HepG2 (cell line): ENCODE measurements around the gene RPL26. TPM values are rescaled to one million over a fixed set of nuclear protein-coding genes. Genes with fewer than 3 reads are reported as not detected.
A peak's percentile ranks its signal among the peaks of the same experiment; 100 is the strongest.

ENCODE experiments used
- ATAC-seq: fragments of 200-7000 bp; cut with Tn5 transposase; 3 replicates; pipeline ENCODE4 v1.9.1; 2020; ENCODE audit warnings: mild to moderate bottlenecking, moderate library complexity
- BruUV-seq: library from RNA; stranded (reverse); fragments of 400-500 nt; replicated peaks from 2 replicates; lab custom pipeline; 2021; lab: Mats Ljungman, UMichigan
- CTCF ChIA-PET: fragments of 300-600 bp; formaldehyde crosslinking; extraction: SDS; loops from one replicate; lab custom pipeline; 2021; ENCODE audit warnings: low total read pairs, inconsistent platforms, low intra/inter-chr PET ratio; lab: Yijun Ruan, JAX
- POLR2A ChIA-PET: fragments of 350-600 bp; sonication (Branson Sonifier 250); formaldehyde crosslinking; loops from one replicate; lab custom pipeline; 2020; ENCODE audit warnings: antibody characterized with exemption, inconsistent platforms; lab: Yijun Ruan, JAX
- DNase-seq: peaks from one replicate; pipeline ENCODE4 v3.0.0-alpha.2; 2015; ENCODE audit warnings: low spot score
- FAIRE-seq: peaks from 3 replicates; lab custom pipeline; 2011; peaks lifted over from hg19 to GRCh38; lab: Jason Lieb, UNC
- H2AFZ ChIP-seq: one replicate; pipeline ENCODE4 v1.6.1; 2011; ENCODE audit warnings: low read length, inconsistent platforms
- H3K27ac ChIP-seq: fragments of 300-600 bp; 3 replicates; pipeline ENCODE4 v1.8.0; 2011; ENCODE audit warnings: mixed run types, mild to moderate bottlenecking, mixed read lengths, low read length, inconsistent platforms; ENCODE audit not compliant: insufficient read depth; ENCODE audit errors: extremely low read length
- H3K27me3 ChIP-seq, 2 experiments: fragments of 200-600 bp in 1 of 2; 2 replicates in 1 of 2; 3 replicates in 1 of 2; pipeline versions ENCODE4 v1.6.0 to v1.8.0; 2011; ENCODE audit warnings: low read length in 2 of 2, mild to moderate bottlenecking in 2 of 2, moderate library complexity in 2 of 2, inconsistent platforms in 1 of 2; ENCODE audit not compliant: insufficient read depth in 2 of 2, control insufficient read depth in 1 of 2
- H3K36me3 ChIP-seq, 2 experiments: fragments of 200-600 bp in 1 of 2; replicated peaks in 1 of 2; 2 replicates in 1 of 2; 3 replicates in 1 of 2; pipeline versions ENCODE4 v1.5.1 to v1.8.0; 2011; ENCODE audit warnings: low read length in 2 of 2, inconsistent platforms in 1 of 2; ENCODE audit not compliant: insufficient read depth in 2 of 2, control insufficient read depth in 1 of 2
- H3K4me1 ChIP-seq: 2 replicates; pipeline ENCODE4 v1.5.1; 2012; ENCODE audit warnings: low read length, inconsistent platforms; ENCODE audit not compliant: insufficient read depth
- H3K4me2 ChIP-seq: 2 replicates; pipeline ENCODE4 v1.6.0; 2011; ENCODE audit warnings: low read depth, low read length, inconsistent platforms
- H3K4me3 ChIP-seq, 3 experiments: fragments of 200-600 bp in 1 of 3; sonication (generic), shearing (Covaris generic) in 1 of 3; replicated peaks in 1 of 3; 2 replicates each; pipeline ENCODE4 v1.5.1; 2011 to 2016; ENCODE audit warnings: low read length in 3 of 3, inconsistent platforms in 2 of 3, low read depth in 2 of 3, mild to moderate bottlenecking in 2 of 3, control low read depth in 1 of 3, mixed read lengths in 1 of 3; ENCODE audit not compliant: insufficient read depth in 1 of 3
- H3K79me2 ChIP-seq: one replicate; pipeline ENCODE4 v1.6.1; 2011; ENCODE audit warnings: low read length, inconsistent platforms; ENCODE audit not compliant: insufficient read depth
- H3K9ac ChIP-seq: 2 replicates; pipeline ENCODE4 v1.6.0; 2011; ENCODE audit warnings: mild to moderate bottlenecking, low read depth, low read length, inconsistent platforms; ENCODE audit not compliant: insufficient read depth
- H3K9me3 ChIP-seq: 2 replicates; pipeline ENCODE4 v1.5.1; 2012; ENCODE audit warnings: mild to moderate bottlenecking, low read length
- H4K20me1 ChIP-seq: 2 replicates; pipeline ENCODE4 v1.6.0; 2011; ENCODE audit warnings: inconsistent platforms, mild to moderate bottlenecking, low read length, moderate library complexity; ENCODE audit not compliant: insufficient read depth
- CHD2 ChIP-seq: IDR thresholded peaks from 2 replicates; pipeline ENCODE4 v1.6.1; 2011; ENCODE audit warnings: low read depth, low read length, improper control_type of control experiment
- FLYWCH1 ChIP-seq: sonication (generic); formaldehyde crosslinking; IDR thresholded peaks from 2 replicates; pipeline ENCODE4 v1.8.1; 2023; ENCODE audit warnings: mild to moderate bottlenecking, missing genetic modification reagents
- FOXC1 ChIP-seq: sonication (generic); formaldehyde crosslinking; IDR thresholded peaks from 2 replicates; pipeline ENCODE4 v1.8.0; 2022; ENCODE audit warnings: mild to moderate bottlenecking, missing genetic modification reagents, borderline replicate concordance
- HIVEP1 ChIP-seq: sonication (generic); formaldehyde crosslinking; IDR thresholded peaks from 2 replicates; pipeline ENCODE4 v1.4.0; 2020; ENCODE audit warnings: mild to moderate bottlenecking, missing genetic modification reagents
- KDM2A ChIP-seq: sonication (generic); formaldehyde crosslinking; IDR thresholded peaks from 2 replicates; pipeline ENCODE4 v1.4.0; 2020; ENCODE audit warnings: low read depth, missing genetic modification reagents, borderline replicate concordance
- MAX ChIP-seq: IDR thresholded peaks from 2 replicates; pipeline ENCODE4 v1.6.1; 2012; ENCODE audit warnings: inconsistent platforms
- MBNL3 ChIP-seq: fragments of 250-450 bp; sonication (Bioruptor Pico); conservative IDR thresholded peaks from 2 replicates; pipeline ENCODE4 v1.8.0; 2022; ENCODE audit warnings: mild to moderate bottlenecking, inconsistent platforms
- MEIS1 ChIP-seq: sonication (generic); formaldehyde crosslinking; IDR thresholded peaks from 2 replicates; pipeline ENCODE4 v1.9.0; 2021; ENCODE audit warnings: mild to moderate bottlenecking, missing genetic modification reagents, moderate library complexity, borderline replicate concordance
- MTA3 ChIP-seq: sonication (generic); formaldehyde crosslinking; IDR thresholded peaks from 2 replicates; pipeline ENCODE4 v1.4.0; 2020; ENCODE audit warnings: missing genetic modification reagents
- POLR2AphosphoS5 ChIP-seq: IDR thresholded peaks from 2 replicates; pipeline ENCODE4 v1.6.1; 2012; ENCODE audit warnings: low read depth, low read length
- REST ChIP-seq, 2 experiments: IDR thresholded peaks; 2 replicates each; pipeline ENCODE4 v1.6.1; 2011 to 2012; ENCODE audit warnings: low read length in 2 of 2, borderline replicate concordance in 1 of 2, low read depth in 1 of 2, mild to moderate bottlenecking in 1 of 2, moderate library complexity in 1 of 2
- SETDB1 ChIP-seq: sonication (generic); formaldehyde crosslinking; IDR thresholded peaks from 2 replicates; pipeline ENCODE4 v1.5.1; 2020; ENCODE audit warnings: missing genetic modification reagents, mild to moderate bottlenecking, borderline replicate concordance
- SMYD3 ChIP-seq: sonication (generic); formaldehyde crosslinking; IDR thresholded peaks from 2 replicates; pipeline ENCODE4 v1.8.1; 2023; ENCODE audit warnings: mild to moderate bottlenecking, missing genetic modification reagents
- ZNF432 ChIP-seq: sonication (generic); formaldehyde crosslinking; IDR thresholded peaks from 2 replicates; pipeline ENCODE4 v1.5.0; 2020; ENCODE audit warnings: missing genetic modification reagents, mild to moderate bottlenecking, borderline replicate concordance
- ZNF576 ChIP-seq: sonication (generic); formaldehyde crosslinking; IDR thresholded peaks from 2 replicates; pipeline ENCODE4 v1.4.0; 2020; ENCODE audit warnings: mild to moderate bottlenecking, missing genetic modification reagents
- ZNF674 ChIP-seq: sonication (generic); formaldehyde crosslinking; IDR thresholded peaks from 2 replicates; pipeline ENCODE4 v1.5.0; 2020; ENCODE audit warnings: low read depth, mild to moderate bottlenecking, missing genetic modification reagents
- ZNF703 ChIP-seq: sonication (generic); formaldehyde crosslinking; IDR thresholded peaks from 2 replicates; pipeline ENCODE4 v1.5.1; 2020; ENCODE audit warnings: missing genetic modification reagents, mild to moderate bottlenecking, moderate library complexity, borderline replicate concordance
- WGBS: methylation state at CpG from one replicate; pipeline ENCODE4 v1.1.6; 2017; ENCODE audit warnings: low lambda C conversion rate; 5-methylcytosine and 5-hydroxymethylcytosine counted together
- in situ Hi-C: cut with HindIII; loops from 2 replicates; pipeline ENCODE4 v1.10.0; 2017; ENCODE audit warnings: low pct_unique_long_range_greater_than_20kb; ENCODE audit not compliant: extremely low pct_ligation_motif_present
- intact Hi-C: fragments of 100-400 bp; cut with micrococcal nuclease; formaldehyde crosslinking; loops from one replicate; pipeline ENCODE4 v1.10.0; 2022; ENCODE audit not compliant: unreplicated experiment
- polyA plus RNA-seq, 8 experiments: library from polyadenylated mRNA; depleted of rRNA in 3 of 8; stranded (reverse) in 7 of 8; unstranded in 1 of 8; fragments of >200 nt; fragmentation: Illumina TruSeq in 4 of 8; extraction: Trizol in 4 of 8; gene quantifications; 2 replicates each; pipeline versions ENCODE4 v1.2.1 to v1.2.3, GENCODE V29; 2011 to 2016; ENCODE audit warnings: low read depth in 4 of 8, missing spikeins in 1 of 8, mixed read lengths in 1 of 8; ENCODE audit not compliant: insufficient read depth in 1 of 8
- total RNA-seq, 5 experiments: library from RNA; depleted of rRNA; stranded (reverse); fragments of >200 nt; fragmentation: Illumina TruSeq; extraction: Trizol; gene quantifications; 2 replicates each; pipeline ENCODE4 v1.2.3, GENCODE V29; 2016; ENCODE audit warnings: low read depth in 1 of 5
- TF ChIP-seq, protein P1 (sequence below): sonication (generic); formaldehyde crosslinking; conservative IDR thresholded peaks from 2 replicates; pipeline ENCODE4 v1.5.0; 2020; ENCODE audit warnings: missing genetic modification reagents

RPL26 gene
- total and polyA plus RNA-seq, 2 of the 13 experiments (the other 11 are each of a cell fraction or from before 2014, with no cell fraction given), result 2,817 to 3,529 TPM

DNA sequence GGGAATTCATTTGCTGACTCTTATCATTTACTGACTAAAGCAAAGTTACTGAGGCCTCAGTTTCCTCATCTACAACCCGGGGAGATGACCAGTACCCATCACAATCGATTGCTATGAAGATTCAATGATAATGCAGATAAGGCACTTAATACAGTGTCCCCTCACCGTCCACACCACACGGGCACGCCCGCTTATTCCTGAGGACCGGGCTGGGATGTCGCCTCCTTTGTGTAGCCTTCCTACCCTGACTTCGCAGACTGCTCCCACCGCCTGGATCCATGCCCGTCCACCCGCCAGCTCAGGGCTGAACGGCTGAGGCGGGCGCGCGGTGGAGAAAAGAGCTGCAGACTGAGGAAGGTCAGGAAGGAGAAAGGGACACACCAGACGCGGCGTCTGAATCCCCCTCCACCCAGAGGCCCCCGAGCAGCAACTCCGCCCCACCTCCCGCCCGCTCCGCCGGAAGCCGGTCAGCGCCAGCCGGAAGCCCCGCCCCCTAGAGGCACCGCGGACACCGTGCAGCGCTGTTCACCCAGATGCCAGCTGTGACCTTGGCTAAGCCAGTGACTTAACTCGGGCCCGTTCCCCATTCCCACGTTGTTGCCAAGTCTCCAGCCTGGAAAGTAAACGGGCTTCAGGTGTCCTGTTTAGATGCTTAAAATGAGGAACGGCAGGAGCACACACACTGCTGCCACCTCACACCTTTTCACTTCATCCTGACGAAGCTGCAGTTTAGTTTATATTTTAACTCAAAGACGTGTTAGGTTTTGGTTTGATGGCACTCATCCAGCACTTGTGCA lies 6.5 kb downstream of the RPL26 start, which contains the start of gene KRABD2:
Gene KRABD2 (minus strand): TSS at position 434 of the 797 bp plus-strand sequence.
- H3K4me1 ChIP-seq, result peaks cover 56% of the 10 kb centered on the region
- peak; percentile 96 for ATAC-seq
- peak within 1 kb of the TSS; percentile 93 for H3K4me2 ChIP-seq
- peaks cover 9 to 36% of the 10 kb centered on the region in 2 experiments; a peak in 4 of 5 replicates for H3K36me3 ChIP-seq
- peak within 1 kb of the TSS; percentile 66 to 85 (median 80) for H3K4me3 ChIP-seq
- POLR2A ChIA-PET, result interaction anchor here (0.6 to 2.5 kb wide), 12 partner anchors 9 to 203 kb away, joined by 3 to 10 read pairs (median 4); partner anchors contain the start of genes CTC1, NDEL1, RANGRF and SLC25A35
- CTCF ChIA-PET, result no interaction called here
- FAIRE-seq, result peak; percentile 53
- DNase-seq, result peak; percentile 87
- 9% methylated on average over 10 of the region's 41 CpGs for WGBS
- intact Hi-C loops (loop anchor here (5.0 kb wide), 1 partner anchor 154 kb away; no protein-coding TSS in a partner anchor), in situ Hi-C loops (no loop called here)
- peak within 1 kb of the TSS; percentile 75 for H3K27ac ChIP-seq
- H3K79me2 ChIP-seq, result peaks cover 22% of the 10 kb centered on the region
- peaks cover 30% of the 10 kb centered on the region for H4K20me1 ChIP-seq
- no peaks in the 10 kb centered on the region for H3K9me3 ChIP-seq
- H2AFZ ChIP-seq, result peak within 1 kb of the TSS; percentile 71
- peak within 1 kb of the TSS; percentile 85 for H3K9ac ChIP-seq
- no TSS peak for BruUV-seq
- H3K27me3 ChIP-seq, result peaks cover 0 to 3% of the 10 kb centered on the region in 2 experiments; a peak in 1 of 5 replicates
- peak; percentile 50; the same call in 1 of the 2 replicates for TF ChIP-seq CHD2
- TF ChIP-seq MTA3 (CRISPR knock-in tag), result no peak
- no peak for TF ChIP-seq FLYWCH1 (CRISPR knock-in tag)
- TF ChIP-seq MEIS1, result no peak
- peak; percentile 100 for TF ChIP-seq KDM2A
- TF ChIP-seq SETDB1 (CRISPR knock-in tag), result no peak
- TF ChIP-seq MBNL3, result no peak
- peak; percentile 82 for TF ChIP-seq FOXC1 (CRISPR knock-in tag)
- no peak for TF ChIP-seq ZNF703
- no peak for TF ChIP-seq ZNF576 (CRISPR knock-in tag)
- no peak for TF ChIP-seq ZNF432 (CRISPR knock-in tag)
- TF ChIP-seq, protein P1, sequence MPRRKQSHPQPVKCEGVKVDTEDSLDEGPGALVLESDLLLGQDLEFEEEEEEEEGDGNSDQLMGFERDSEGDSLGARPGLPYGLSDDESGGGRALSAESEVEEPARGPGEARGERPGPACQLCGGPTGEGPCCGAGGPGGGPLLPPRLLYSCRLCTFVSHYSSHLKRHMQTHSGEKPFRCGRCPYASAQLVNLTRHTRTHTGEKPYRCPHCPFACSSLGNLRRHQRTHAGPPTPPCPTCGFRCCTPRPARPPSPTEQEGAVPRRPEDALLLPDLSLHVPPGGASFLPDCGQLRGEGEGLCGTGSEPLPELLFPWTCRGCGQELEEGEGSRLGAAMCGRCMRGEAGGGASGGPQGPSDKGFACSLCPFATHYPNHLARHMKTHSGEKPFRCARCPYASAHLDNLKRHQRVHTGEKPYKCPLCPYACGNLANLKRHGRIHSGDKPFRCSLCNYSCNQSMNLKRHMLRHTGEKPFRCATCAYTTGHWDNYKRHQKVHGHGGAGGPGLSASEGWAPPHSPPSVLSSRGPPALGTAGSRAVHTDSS (CRISPR knock-in tag), result no peak
- no peak for TF ChIP-seq ZNF674 (CRISPR knock-in tag)
- TF ChIP-seq HIVEP1 (CRISPR knock-in tag), result peak; percentile 61; the same call in 1 of the 2 replicates
- TF ChIP-seq POLR2AphosphoS5, result peak; percentile 89; the same call in 1 of the 2 replicates
- no peak for TF ChIP-seq SMYD3 (CRISPR knock-in tag)
- TF ChIP-seq REST (IDR thresholded peaks at IDR 0.05; ENCODE audit: borderline replicate concordance in 1 of 2, low read depth in 1 of 2, low read length in 2 of 2), result peak in 1 of 2 experiments; percentile 58; a peak in 1 of 4 replicates
- peak; percentile 84 for TF ChIP-seq MAX
